Stimulated activated CD4-positive, alpha-beta T cell treated with anti-CD3 and anti-CD28 coated beads, TNF-alpha, amount 100 ng/mL, for 1 hour (primary cell): ENCODE results near the gene HOXC13.

ENCODE experiments used
- DNase-seq, 3 donors: peaks; one replicate each; pipeline ENCODE4 v3.0.0-alpha.2; 2020; ENCODE audit warnings: low read depth in 3 of 3, low spot score in 1 of 3

HOXC13 gene

GRCh38 chr12:53992377-53992889, 53.8 kb downstream of the HOXC13 start:
- no peak for DNase-seq

GRCh38 chr12:53993162-53994008, 54.8 kb downstream of the HOXC13 start:
- DNase-seq, result no peak

- no peak for DNase-seq
Observed at GRCh38 chr12:53994009-53994263, 55.3 kb downstream of the HOXC13 start.

- DNase-seq, result no peak
Observed at GRCh38 chr12:53994264-53995001, 55.8 kb downstream of the HOXC13 start.

GRCh38 chr12:53995002-53995377, 56.4 kb downstream of the HOXC13 start:
- DNase-seq, result no peak

- no peak for DNase-seq
Observed at GRCh38 chr12:53995378-53996239, 57.0 kb downstream of the HOXC13 start.
